Activated CD8-positive, alpha-beta memory T cell treated with anti-CD3 and anti-CD28 coated beads for 24 hours (primary cell): ENCODE results near the gene TFB1M.
"Not testable (repeated sequence)": the region's sequence is repeated elsewhere in the genome, so short reads cannot be mapped to it uniquely, and the experiment has no call there.

Experiments
- DNase-seq: peaks from one replicate; pipeline ENCODE4 v3.0.0-alpha.2; 2020

TFB1M gene

GRCh38 chr6:155297669-155298068, 16.6 kb downstream of the TFB1M start:
- DNase-seq: no peak

GRCh38 chr6:155292711-155293110, 21.6 kb downstream of the TFB1M start:
- no peak for DNase-seq

GRCh38 chr6:155291291-155291690, 23.0 kb downstream of the TFB1M start:
- DNase-seq: no peak

GRCh38 chr6:155290491-155290890, 23.8 kb downstream of the TFB1M start:
- no peak for DNase-seq

GRCh38 chr6:155287762-155288161, 26.5 kb downstream of the TFB1M start:
- no peak for DNase-seq

GRCh38 chr6:155284775-155285174, 29.5 kb downstream of the TFB1M start:
- DNase-seq: no peak

- no peak for DNase-seq
These were observed 35.8 kb downstream of the TFB1M start for GRCh38 chr6:155278319-155279049.

- DNase-seq: no peak
These were observed 37.6 kb downstream of the TFB1M start for GRCh38 chr6:155276638-155277037.

- DNase-seq: no peak
These were observed 38.3 kb downstream of the TFB1M start for GRCh38 chr6:155275808-155276480.

- no peak for DNase-seq
These were observed 39.8 kb downstream of the TFB1M start for GRCh38 chr6:155274533-155274932.

GRCh38 chr6:155274106-155274505, 40.2 kb downstream of the TFB1M start:
- DNase-seq: no peak

GRCh38 chr6:155273431-155273830, 40.9 kb downstream of the TFB1M start:
- no peak for DNase-seq

GRCh38 chr6:155272353-155273232, 41.7 kb downstream of the TFB1M start:
- no peak for DNase-seq

GRCh38 chr6:155271145-155271544, 43.1 kb downstream of the TFB1M start:
- no peak for DNase-seq

- no peak for DNase-seq
These were observed 43.7 kb downstream of the TFB1M start for GRCh38 chr6:155270561-155271091.

- no peak for DNase-seq
These were observed 44.5 kb downstream of the TFB1M start for GRCh38 chr6:155269765-155270164.

GRCh38 chr6:155268088-155268867, 46.0 kb downstream of the TFB1M start:
- DNase-seq: not testable (repeated sequence)

- DNase-seq: no peak
These were observed 46.9 kb downstream of the TFB1M start for GRCh38 chr6:155267411-155267810.

- no peak for DNase-seq
These were observed 48.3 kb downstream of the TFB1M start for GRCh38 chr6:155265843-155266535.

- no peak for DNase-seq
These were observed 49.5 kb downstream of the TFB1M start for GRCh38 chr6:155264693-155265320.

GRCh38 chr6:155263373-155264063, 50.8 kb downstream of the TFB1M start, which contains the start of gene CLDN20:
CLDN20 (plus strand) TSS chr6:155264013; CDS start chr6:155275720, 11,707 bp downstream.
- no peak for DNase-seq
